ENCODE measurements around the gene MELK. TPM values are rescaled to one million over a fixed set of nuclear protein-coding genes. Genes with fewer than 3 reads are reported as not detected.
"Not testable (repeated sequence)": the region's sequence is repeated elsewhere in the genome, so short reads cannot be mapped to it uniquely, and the experiment has no call there.

Gene MELK
- 0.49 TPM for total RNA-seq

- ATAC-seq (peak; percentile 95), DNase-seq (ENCODE audit: low spot score) (peak; percentile 87)
- intact Hi-C loops (cut with DNase I) = no loop called here
Measured at GRCh38 chr9:36572515-36573418, at the start of gene MELK. Gene MELK, plus strand, starts transcription at chr9:36572895. Its CDS starts 8,787 bp downstream, at chr9:36581682.

- no peak for ATAC-seq
- intact Hi-C loops (cut with DNase I) = no loop called here
- DNase-seq (ENCODE audit: low spot score) = no peak
Measured at GRCh38 chr9:36530224-36530623, 42.5 kb upstream of the MELK start.

GRCh38 chr9:36532353-36532752 is 40.3 kb upstream of the MELK start:
- ATAC-seq (no peak), DNase-seq (ENCODE audit: low spot score) (no peak)
- intact Hi-C loops (cut with DNase I) = no loop called here

- DNase-seq (ENCODE audit: low spot score); intact Hi-C loops (cut with DNase I): not testable (repeated sequence)
Measured at GRCh38 chr9:36533726-36534125, 39.0 kb upstream of the MELK start.

GRCh38 chr9:36535107-36535506 is 37.6 kb upstream of the MELK start:
- DNase-seq (ENCODE audit: low spot score) = no peak

More at GRCh38 chr9:36533726-36534125, 39.0 kb upstream of the MELK start:
- ATAC-seq = not testable (repeated sequence)

GRCh38 chr9:36537861-36538260 is 34.8 kb upstream of the MELK start:
- DNase-seq (ENCODE audit: low spot score) (no peak), ATAC-seq (no peak)
- intact Hi-C loops (cut with DNase I) = no loop called here

More at GRCh38 chr9:36535107-36535506, 37.6 kb upstream of the MELK start:
- intact Hi-C loops (cut with DNase I) = no loop called here
- ATAC-seq = no peak

GRCh38 chr9:36542355-36542754 is 30.3 kb upstream of the MELK start:
- no peak for DNase-seq (ENCODE audit: low spot score)
- intact Hi-C loops (cut with DNase I) = no loop called here
- ATAC-seq = no peak

- DNase-seq (ENCODE audit: low spot score) (peak; percentile 65), ATAC-seq (peak; percentile 98)
- intact Hi-C loops (cut with DNase I) = no loop called here
Measured at GRCh38 chr9:36543916-36544315, 28.8 kb upstream of the MELK start.

- intact Hi-C loops (cut with DNase I) = no loop called here
- DNase-seq (ENCODE audit: low spot score) (no peak), ATAC-seq (no peak)
Measured at GRCh38 chr9:36547598-36547997, 25.1 kb upstream of the MELK start.

- no peak for ATAC-seq
- intact Hi-C loops (cut with DNase I) = no loop called here
- no peak for DNase-seq (ENCODE audit: low spot score)
Measured at GRCh38 chr9:36548454-36548853, 24.2 kb upstream of the MELK start.

GRCh38 chr9:36550135-36550534 is 22.6 kb upstream of the MELK start:
- ATAC-seq (no peak), DNase-seq (ENCODE audit: low spot score) (no peak)
- intact Hi-C loops (cut with DNase I) = no loop called here

- not testable (repeated sequence) for ATAC-seq
Measured at GRCh38 chr9:36550631-36551098, 22.0 kb upstream of the MELK start.

GRCh38 chr9:36551129-36551528 is 21.6 kb upstream of the MELK start:
- no peak for DNase-seq (ENCODE audit: low spot score)
- intact Hi-C loops (cut with DNase I) = no loop called here
- ATAC-seq = no peak

More at GRCh38 chr9:36550631-36551098, 22.0 kb upstream of the MELK start:
- DNase-seq (ENCODE audit: low spot score); intact Hi-C loops (cut with DNase I): not testable (repeated sequence)

GRCh38 chr9:36551910-36552309 is 20.8 kb upstream of the MELK start:
- no peak for ATAC-seq

GRCh38 chr9:36559036-36559695 is 13.5 kb upstream of the MELK start:
- ATAC-seq (no peak), DNase-seq (ENCODE audit: low spot score) (no peak)
- intact Hi-C loops (cut with DNase I) = no loop called here

More at GRCh38 chr9:36551910-36552309, 20.8 kb upstream of the MELK start:
- no peak for DNase-seq (ENCODE audit: low spot score)
- intact Hi-C loops (cut with DNase I) = no loop called here

- no peak for DNase-seq (ENCODE audit: low spot score)
- no peak for ATAC-seq
- intact Hi-C loops (cut with DNase I) = loop anchor here (5.0 kb wide), 1 partner anchor 158 kb away; the partner anchor contains the start of gene RNF38
Measured at GRCh38 chr9:36560771-36561170, 11.9 kb upstream of the MELK start.

GRCh38 chr9:36562801-36563200 is 9.9 kb upstream of the MELK start:
- not testable (repeated sequence) for ATAC-seq; DNase-seq (ENCODE audit: low spot score)
- intact Hi-C loops (cut with DNase I) = loop anchor here (5.0 kb wide), 1 partner anchor 160 kb away; the partner anchor contains the start of gene RNF38

- peak; percentile 68 for DNase-seq (ENCODE audit: low spot score)
- intact Hi-C loops (cut with DNase I) = no loop called here
- ATAC-seq = peak; percentile 78
Measured at GRCh38 chr9:36566813-36567221, 5.9 kb upstream of the MELK start.

GRCh38 chr9:36568681-36569080 is 4.0 kb upstream of the MELK start:
- ATAC-seq; DNase-seq (ENCODE audit: low spot score); intact Hi-C loops (cut with DNase I): not testable (repeated sequence)

- no peak for DNase-seq (ENCODE audit: low spot score)
- intact Hi-C loops (cut with DNase I) = no loop called here
- no peak for ATAC-seq
Measured at GRCh38 chr9:36571333-36571732, 1.4 kb upstream of the MELK start.

Data from sciatic nerve (tissue), 2 donors.